Mammary epithelial cell (primary cell): ENCODE measurements around the gene ATP5F1B.

Experiments used
- EZH2 ChIP-seq: IDR thresholded peaks from 2 replicates; pipeline ENCODE4 v1.6.1; 2012; ENCODE audit warnings: low read length, inconsistent platforms, borderline replicate concordance
- TF ChIP-seq, protein P1 (sequence below), 2 donors: IDR thresholded peaks in 1 of 2; conservative IDR thresholded peaks in 1 of 2; 2 replicates each; pipeline ENCODE4 v1.5.1; 2011 to 2012; ENCODE audit warnings: inconsistent platforms in 2 of 2, low read length in 2 of 2, mild to moderate bottlenecking in 2 of 2, control low read depth in 1 of 2, low read depth in 1 of 2; ENCODE audit not compliant: insufficient read depth in 1 of 2; ENCODE audit errors: extremely low read depth in 1 of 2

DNA sequence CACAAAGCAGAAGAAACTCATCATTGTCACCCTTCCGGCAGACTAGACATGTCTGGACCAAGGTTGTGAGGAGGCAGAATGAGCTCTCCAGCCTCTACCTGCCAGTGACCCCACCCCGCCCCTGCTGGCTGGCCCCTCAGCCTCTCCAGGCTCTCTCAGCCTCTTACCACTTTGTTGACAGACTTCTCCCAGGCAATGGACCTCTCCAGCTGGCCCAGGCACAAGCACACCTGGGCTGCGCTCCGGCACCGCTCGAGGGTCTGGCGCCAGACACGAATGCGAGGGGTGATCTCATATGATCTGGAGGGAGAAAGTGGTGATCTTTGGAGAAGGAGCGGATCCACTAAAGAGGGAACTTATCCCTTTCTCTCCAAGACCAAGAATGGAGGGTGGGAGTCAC is 46.0 kb downstream of the ATP5F1B start:
- no peak for TF ChIP-seq EZH2
- TF ChIP-seq, protein P1, sequence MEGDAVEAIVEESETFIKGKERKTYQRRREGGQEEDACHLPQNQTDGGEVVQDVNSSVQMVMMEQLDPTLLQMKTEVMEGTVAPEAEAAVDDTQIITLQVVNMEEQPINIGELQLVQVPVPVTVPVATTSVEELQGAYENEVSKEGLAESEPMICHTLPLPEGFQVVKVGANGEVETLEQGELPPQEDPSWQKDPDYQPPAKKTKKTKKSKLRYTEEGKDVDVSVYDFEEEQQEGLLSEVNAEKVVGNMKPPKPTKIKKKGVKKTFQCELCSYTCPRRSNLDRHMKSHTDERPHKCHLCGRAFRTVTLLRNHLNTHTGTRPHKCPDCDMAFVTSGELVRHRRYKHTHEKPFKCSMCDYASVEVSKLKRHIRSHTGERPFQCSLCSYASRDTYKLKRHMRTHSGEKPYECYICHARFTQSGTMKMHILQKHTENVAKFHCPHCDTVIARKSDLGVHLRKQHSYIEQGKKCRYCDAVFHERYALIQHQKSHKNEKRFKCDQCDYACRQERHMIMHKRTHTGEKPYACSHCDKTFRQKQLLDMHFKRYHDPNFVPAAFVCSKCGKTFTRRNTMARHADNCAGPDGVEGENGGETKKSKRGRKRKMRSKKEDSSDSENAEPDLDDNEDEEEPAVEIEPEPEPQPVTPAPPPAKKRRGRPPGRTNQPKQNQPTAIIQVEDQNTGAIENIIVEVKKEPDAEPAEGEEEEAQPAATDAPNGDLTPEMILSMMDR (conservative IDR thresholded peaks at IDR 0.05 in 1 of 2, IDR thresholded peaks at IDR 0.05 in 1 of 2; ENCODE audit: extremely low read depth in 1 of 2, insufficient read depth in 1 of 2, low read depth in 1 of 2, low read length in 2 of 2) = no peak
